ENCODE measurements around the gene TMEM41A.

TMEM41A gene

DNA sequence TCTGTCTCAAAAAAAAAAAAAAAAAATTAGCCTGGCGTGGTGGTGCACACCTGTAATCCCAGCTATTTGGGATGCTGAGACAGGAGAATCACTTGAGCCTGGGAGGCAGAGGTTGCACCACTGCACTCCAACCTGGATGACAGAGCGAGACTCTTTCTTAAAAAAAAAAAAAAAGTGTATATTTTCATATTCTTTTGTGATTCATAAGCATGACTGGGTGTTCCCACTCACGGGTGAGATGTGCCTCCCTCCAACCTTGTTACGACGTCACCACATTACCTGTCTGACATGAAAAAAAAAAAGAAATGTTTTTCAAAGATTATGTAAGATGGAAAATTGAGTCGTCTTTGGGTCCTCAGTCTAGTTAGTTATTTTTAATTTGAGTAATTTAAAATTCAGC, 56.8 kb downstream of the TMEM41A start:
- no peaks in the 10 kb centered on the region for H3K9me3 Mint-ChIP-seq
- no peaks in the 10 kb centered on the region for H3K36me3 Mint-ChIP-seq (ENCODE audit: insufficient read depth)
- H3K4me3 Mint-ChIP-seq, result no peak overlapping the region
- ATAC-seq (replicated peaks; ENCODE audit: extremely low read depth, poor library complexity, severe bottlenecking) (no peak), DNase-seq (ENCODE audit: low spot score in 2 of 2) (no peak)
- H3K4me1 Mint-ChIP-seq, result no peaks in the 10 kb centered on the region
- peaks cover 12% of the 10 kb centered on the region for H3K27me3 Mint-ChIP-seq
- H3K27ac Mint-ChIP-seq (ENCODE audit: low read depth), result no peak overlapping the region

DNA sequence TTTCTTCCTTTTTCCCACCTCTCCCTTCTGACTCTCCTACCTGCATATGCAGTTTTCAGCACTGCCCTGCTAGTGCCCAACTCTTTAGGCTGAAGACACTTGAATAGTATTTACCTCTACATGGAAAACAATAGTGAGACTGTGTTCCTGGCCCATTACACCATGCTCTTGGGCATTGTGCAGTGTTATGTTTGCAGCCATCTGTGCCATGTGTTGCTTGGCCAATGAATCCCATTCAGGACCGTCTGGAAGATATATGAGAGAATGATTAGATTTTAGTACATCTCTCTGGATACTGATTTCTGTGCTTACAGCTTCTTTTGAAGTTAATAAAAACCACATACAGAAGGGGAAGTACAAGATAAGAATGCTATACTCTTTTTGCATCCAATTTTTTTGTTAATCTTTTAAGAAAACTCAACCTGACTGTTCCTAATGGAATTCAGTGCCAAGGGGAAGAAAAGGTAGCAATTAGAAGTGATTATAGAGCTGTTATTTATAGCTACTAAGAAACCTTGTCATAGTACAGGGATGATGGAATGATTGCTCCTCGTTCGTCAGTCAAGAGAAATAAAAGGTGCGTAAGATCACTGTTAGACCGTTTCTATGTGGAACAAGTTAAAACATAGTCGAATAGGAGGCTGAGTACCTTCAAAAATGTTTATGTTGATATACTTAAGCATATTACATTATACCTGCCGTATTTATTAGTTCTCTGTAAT, 58.9 kb downstream of the TMEM41A start:
- H3K36me3 Mint-ChIP-seq (ENCODE audit: insufficient read depth), result no peaks in the 10 kb centered on the region
- H3K27ac Mint-ChIP-seq (ENCODE audit: low read depth), result no peak overlapping the region
- no peak overlapping the region for H3K4me3 Mint-ChIP-seq
- peaks cover 12% of the 10 kb centered on the region for H3K27me3 Mint-ChIP-seq
- no peak for ATAC-seq (replicated peaks; ENCODE audit: extremely low read depth, poor library complexity, severe bottlenecking)
- no peaks in the 10 kb centered on the region for H3K4me1 Mint-ChIP-seq
- H3K9me3 Mint-ChIP-seq, result no peaks in the 10 kb centered on the region
- no peak for DNase-seq (ENCODE audit: low spot score in 2 of 2)
